Activated CD4-positive, alpha-beta T cell treated with anti-CD3 and anti-CD28 coated beads, Interleukin-2, amount 50 U/mL, for 4 hours (primary cell): Measurements from ENCODE around the gene EXOSC5.
"Not testable (repeated sequence)": the region's sequence is repeated elsewhere in the genome, so short reads cannot be mapped to it uniquely, and the experiment has no call there.

Experiments
- DNase-seq, 2 experiments: peaks; one replicate each; pipeline ENCODE4 v3.0.0-alpha.2; 2020

The EXOSC5 gene

DNA sequence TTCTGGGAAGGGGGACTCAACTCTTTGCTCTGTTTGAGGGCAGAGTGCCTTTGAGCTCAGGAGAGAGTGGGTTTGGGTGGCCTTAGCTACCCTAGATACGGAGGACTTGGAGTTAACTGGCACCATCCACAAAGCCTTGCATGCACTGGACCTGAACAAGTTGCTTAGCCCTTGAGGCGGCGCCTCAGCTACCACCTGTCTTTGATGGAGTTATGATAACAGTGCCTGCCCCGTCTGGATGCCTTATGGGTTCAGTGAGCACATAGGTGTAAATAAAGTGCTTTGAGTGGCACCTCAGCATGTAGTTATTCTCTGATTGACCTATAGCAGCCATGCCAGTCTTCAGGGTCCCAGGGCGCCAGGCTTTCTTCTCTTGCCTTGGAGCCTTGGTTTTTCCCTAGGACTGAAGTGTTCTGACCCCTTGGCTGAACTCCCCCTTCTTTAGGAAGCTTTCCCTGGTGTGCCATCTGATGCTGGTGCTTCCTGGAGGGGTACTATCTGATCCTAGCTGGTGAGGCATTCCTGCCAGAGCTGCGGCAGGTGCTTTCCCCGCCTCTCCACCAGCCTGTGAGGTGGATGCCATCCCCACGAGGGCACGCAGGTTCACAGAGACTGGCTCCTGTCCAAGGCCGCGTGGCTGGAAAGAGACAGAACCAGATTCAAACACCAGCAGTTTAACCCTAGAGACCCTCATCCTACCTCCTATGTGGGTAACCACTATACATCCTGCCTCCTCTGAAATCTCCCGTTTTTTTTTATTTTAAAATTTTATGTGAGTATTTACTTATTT lies 6.2 kb upstream of the EXOSC5 start:
- no peak for DNase-seq

DNA sequence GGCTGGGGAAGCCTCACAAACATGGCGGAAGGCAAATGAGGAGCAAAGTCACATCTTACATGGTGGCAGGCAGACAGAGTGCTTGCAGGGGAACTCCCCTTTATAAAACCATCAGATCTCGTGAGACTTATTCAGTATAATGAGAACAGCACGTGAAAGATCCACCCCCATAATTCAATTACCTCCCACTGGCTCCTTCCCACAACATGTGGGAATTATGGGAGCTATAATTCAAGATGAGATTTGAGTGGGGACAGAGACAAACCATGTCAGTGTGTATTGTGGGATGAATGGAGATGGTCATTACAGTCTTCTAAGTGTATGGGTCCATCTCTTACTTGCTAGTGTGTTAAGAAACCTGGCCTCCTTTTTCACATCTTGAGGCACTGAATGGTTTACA lies 4.9 kb upstream of the EXOSC5 start:
- DNase-seq: no peak

DNA sequence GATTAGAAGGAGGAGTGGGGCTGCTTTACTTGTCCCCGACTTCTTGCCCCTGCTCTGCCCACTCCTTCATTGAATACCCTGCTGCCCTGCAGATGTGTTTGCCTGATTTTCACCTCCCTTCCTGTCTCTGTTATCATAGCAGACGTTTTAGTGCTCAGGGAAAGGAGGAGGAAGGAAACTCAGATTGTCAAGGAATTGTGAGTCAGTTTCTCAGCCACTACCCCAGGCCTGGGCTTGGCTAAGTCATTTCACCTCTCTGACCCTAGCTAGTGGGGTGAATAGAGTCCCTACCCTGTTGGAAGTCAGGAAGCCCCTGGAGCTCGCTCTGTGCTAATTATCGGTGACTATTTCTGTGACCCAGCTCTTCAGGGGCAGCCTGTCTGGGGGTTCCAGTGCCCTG lies 4.3 kb upstream of the EXOSC5 start:
- DNase-seq: no peak

GRCh38 chr19:41399525-41399924 lies 2.4 kb upstream of the EXOSC5 start:
- no peak for DNase-seq

DNA sequence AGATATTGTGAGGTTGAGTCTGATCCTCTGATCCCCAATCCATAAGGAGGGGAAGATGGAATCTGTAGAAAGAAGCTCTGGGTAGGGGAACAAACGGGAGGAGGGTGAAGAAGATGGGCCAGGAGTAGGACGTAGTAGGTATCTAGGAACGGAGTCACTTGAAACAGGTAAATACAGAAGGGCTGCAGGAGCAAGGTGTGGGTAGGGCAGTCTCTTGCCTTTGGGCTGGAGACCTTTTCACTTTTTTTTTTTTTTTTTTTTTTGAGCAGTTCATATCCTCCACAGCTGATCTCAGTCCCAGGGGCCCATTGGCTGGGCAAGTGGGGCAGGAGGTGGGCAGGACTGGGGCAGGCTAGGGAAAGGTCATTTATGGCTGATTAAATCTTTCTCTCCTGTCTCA lies 1.9 kb upstream of the EXOSC5 start:
- DNase-seq: no peak

DNA sequence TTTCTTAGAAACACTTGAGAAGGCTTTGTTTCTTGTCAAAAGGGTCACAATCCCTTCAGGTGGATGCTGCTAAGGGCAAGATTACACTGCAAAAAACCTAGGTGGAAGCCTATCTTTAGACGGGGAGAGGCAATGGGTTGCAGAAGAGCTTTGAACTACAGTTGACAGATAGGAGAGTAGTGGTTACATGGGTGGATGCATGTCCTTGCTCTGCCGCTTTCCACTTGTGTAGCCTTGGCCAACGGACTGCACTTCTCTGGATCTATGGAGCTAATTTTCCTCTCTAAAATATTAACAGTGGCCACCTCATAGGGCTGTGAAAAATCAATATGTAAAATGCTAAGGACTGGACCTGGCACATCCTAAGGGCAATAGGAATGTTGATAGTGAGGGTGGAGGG lies 1.4 kb upstream of the EXOSC5 start:
- no peak for DNase-seq

DNA sequence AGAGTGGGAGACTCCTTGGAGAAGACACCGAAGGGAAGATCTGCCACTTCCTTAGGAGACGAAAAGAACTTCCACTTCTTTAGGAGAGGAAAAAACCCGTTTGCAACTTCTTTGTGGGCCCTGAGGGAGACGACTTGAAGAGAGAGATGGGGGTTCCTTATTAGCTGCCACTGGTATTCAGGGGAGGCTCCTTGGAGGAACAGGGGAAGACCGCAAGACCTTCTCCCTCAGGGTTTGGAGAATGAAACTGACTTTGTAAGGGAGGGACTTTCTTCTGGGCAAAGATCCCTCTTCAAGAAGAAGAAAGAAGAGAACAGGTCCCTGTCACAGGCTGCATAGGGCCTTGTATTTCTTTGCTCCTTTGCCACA lies 875 bp upstream of the EXOSC5 start:
- no peak for DNase-seq

DNA sequence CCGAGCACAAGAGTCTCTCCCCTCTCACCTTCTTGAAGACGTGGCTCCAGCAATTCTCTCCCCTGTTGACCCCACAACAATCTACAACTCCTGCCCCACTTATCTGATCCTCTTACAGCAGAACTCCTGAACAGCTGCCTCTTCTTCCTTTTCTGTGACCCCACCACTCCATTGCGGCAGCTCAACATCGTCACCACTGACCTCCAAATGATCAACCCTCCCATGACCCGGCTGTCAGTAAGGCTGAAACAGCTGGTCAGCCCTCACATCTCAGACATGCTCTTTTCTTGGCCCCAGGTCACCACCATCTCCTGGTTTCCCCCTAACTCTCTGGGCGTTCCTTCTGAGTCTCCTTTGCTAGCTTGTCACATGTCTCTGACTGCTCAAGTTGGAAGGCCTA lies 1.8 kb downstream of the EXOSC5 start:
- no peak for DNase-seq

GRCh38 chr19:41392775-41393174 lies 4.4 kb downstream of the EXOSC5 start:
- DNase-seq: no peak

DNA sequence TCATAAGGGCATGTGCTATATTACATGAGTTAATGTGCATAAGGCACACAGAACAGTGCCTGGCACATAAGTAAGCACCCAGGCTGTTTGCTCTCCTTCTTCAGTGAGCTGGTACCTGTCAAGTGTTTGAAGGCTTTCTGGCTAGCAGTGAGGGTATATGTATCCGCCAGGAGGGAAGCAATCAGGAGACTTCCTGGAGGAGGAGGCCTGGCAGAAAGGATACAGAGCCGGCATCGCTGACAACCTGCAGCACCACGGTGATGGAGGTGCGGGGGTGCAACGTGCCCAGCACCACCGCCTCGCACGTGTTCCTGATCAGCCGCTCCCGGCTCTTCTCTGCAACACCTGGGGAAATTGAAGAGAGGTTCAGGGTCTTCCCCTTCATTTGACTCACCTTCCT lies 5.5 kb downstream of the EXOSC5 start:
- no peak for DNase-seq

DNA sequence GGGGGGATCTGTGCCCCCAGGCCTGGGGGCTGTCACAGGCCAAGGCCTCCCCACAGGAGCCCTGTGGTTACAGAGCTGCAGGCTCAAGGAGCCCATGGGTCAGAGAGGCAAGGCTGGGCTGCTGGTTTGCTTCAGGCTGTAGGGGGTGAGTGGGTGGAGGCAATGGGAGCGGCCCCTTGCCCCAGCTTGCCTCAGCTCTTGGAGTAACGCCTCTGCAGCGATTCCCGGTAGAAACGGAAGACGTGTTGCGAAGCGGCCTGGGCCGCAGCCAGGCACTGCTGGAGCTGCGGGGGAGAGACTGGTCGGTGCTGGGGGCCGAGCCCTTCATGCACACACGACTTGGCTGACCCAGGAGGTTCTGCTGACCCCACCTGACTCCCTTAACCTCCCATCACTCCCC lies 10.7 kb downstream of the EXOSC5 start:
- no peak for DNase-seq

DNA sequence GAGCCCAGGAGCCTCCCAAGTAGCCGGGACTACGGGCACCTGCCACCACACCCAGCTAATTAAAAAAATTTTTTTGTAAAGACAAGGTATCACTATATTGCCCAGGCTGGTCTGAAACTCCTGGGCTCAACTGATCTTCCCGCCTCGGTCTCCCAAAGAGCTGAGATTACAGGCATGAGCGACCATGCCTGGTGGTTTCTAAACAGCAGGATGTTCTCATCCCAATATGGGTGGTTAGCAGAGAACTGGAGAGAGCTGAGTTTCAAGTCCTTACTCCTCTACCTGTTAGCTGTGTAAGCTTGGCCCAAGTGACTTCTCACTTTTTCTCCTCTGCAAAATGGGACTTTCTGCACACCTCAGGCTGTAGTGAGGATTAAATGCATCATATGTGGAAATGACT lies 12.8 kb downstream of the EXOSC5 start:
- no peak for DNase-seq

GRCh38 chr19:41381536-41381935 lies 15.6 kb downstream of the EXOSC5 start:
- not testable (repeated sequence) for DNase-seq

DNA sequence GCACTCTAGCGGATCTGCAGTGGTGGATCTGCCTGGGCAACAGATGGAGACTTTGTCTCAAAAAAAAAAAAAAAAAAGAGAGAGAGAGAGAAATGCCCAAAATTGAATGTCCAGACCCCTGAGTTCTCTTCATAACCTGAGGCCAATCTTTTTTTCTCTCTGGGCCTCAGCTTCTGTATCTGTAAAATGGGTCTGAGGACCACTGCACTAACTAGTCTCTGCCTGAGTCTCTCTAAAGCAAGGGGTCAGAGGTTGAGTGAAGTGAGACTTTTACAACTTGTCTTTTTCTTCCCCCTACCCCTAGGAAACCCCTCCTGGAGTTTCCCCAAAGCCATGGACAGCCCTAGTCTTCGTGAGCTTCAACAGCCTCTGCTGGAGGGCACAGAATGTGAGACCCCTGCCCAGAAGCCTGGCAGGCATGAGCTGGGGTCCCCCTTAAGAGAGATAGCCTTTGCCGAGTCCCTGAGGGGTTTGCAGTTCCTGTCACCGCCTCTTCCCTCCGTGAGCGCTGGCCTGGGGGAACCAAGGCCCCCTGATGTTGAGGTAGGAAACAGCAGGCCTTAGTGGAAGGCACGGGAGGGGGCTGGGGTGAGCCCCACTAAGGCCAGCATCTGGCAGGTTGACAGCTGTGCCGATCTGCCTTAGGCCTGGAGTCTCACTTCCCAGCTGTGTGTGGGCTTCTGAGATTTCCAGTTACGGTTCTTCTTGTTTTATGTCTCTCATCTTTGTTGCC lies 19.0 kb downstream of the EXOSC5 start:
- DNase-seq: no peak

GRCh38 chr19:41376998-41377365 lies 20.2 kb downstream of the EXOSC5 start:
- DNase-seq: peak; percentile 49 to 54

DNA sequence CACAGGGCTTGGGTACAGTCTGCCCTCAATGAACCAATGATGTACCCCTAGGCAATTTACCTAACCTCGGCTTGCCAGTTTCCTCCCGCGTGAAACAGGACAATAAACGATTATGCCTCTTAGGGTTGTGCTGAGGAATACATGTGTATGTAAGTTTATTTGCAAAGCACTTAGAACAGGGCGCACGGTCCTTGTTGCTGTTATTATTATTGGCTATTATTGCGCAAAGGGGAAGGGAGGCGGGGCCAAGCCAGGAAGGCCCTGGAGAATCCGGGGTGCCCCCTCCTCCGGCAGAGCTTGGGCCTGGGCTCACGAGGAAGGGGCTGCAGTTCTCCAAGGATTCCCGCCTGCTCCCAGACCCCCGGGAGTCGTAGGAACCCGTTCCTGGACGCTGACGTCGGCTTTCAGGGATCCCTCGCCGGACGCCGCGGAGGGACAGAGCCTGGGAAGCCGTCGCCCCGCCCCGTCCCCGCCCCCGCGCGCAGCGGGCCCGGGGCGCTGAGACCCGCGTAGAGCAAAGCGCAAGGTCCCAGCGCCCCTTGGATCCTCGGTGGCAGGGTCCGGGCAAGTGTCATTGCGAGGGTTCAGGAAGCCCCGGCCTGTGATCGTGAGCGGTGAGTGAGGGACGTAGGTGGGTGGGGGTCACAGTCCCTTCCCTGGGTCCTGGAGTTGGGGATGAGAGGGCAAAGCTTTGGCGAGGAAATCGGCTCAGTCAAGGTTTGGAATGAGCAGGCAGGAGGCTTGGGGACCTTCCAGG lies 20.7 kb downstream of the EXOSC5 start, which contains the start of gene TMEM91:
Gene TMEM91 (plus strand): TSS at position 293 of the 757 bp plus-strand sequence. CDS start 1,777 bp downstream, outside the sequence.
- no peak for DNase-seq

DNA sequence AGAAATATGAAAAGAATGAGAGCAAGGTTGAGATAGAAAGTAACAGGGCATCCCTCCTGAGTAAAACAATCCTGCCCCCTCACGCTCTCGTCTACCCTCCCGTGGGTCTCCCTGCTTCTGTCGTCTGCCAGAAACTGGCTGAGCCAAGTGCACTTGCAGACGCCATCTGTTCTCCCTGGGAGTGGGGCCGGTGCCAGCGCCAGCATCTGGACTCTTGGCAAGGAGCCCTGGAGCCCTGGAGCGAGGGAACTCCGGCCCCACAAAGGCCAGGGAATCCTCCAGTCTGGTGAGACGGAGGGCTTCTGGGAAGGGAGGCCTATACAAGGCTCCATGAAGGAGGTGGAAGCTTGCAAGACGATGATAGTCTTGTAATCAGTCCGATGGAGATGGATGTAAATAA lies 23.2 kb downstream of the EXOSC5 start:
- no peak for DNase-seq

GRCh38 chr19:41372501-41372900 lies 24.7 kb downstream of the EXOSC5 start:
- DNase-seq: no peak

DNA sequence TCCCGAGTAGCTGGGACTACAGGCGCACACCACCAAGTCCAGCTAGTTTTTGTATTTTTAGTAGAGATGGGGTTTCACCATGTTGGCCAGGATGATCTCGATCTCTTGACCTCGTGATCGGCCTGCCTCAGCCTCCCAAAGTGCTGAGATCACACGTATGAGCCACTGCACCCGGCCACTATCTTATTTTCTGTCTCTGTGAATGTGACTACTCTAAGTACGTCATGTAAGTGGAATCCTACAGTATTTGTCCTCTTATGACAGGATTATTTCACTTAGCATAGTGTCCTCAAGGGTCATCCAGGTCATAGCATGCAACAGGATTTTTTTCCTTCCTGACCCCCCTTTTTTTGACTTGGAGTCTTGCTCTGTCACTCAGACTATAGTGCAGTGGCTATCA lies 25.6 kb downstream of the EXOSC5 start:
- no peak for DNase-seq

DNA sequence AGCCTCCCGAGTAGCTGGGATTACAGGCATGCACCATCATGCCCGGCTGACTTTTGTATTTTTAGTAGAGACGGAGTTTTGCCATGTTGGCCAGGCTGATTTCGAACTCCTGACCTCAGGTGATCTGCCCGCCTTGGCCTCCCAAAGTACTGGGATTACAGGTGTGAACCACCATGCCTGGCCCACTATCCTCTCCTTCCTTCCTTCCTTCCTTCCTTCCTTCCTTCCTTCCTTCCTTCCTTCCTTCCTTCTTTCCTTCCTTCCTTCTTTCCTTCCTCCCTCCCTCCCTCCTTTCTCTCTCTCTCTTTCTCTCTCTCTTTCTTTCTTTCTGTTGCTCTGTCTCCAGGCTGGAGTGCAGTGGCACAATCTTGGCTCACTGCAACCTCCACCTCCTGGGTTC lies 26.0 kb downstream of the EXOSC5 start:
- not testable (repeated sequence) for DNase-seq

- no peak for DNase-seq
Observed at GRCh38 chr19:41369769-41370168, 27.4 kb downstream of the EXOSC5 start.

GRCh38 chr19:41367848-41368301 lies 29.3 kb downstream of the EXOSC5 start:
- no peak for DNase-seq

DNA sequence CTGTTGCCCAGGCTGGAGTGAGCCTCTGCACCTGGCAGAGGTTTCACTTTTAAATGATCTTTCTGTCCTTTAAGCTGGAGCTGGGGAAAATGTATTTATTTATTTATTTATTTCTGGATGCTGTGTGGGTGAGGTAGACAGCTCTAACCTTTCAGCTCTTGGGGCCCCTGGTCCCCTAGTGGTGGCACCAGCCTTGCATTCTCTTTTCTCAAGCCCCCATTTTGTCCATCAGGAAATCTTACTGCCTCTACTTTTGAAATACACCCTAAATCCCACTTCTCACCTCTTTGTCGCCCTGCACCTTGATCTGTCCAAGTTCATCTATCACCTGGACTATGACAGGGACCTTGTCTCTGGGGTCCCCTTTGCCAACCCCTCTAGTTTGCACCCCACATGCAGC lies 31.1 kb downstream of the EXOSC5 start:
- DNase-seq: no peak
